ENCODE data around the gene SF3B1. TPM values are rescaled to one million over a fixed set of nuclear protein-coding genes. Genes with fewer than 3 reads are reported as not detected.
"Not testable (repeated sequence)": the region's sequence is repeated elsewhere in the genome, so short reads cannot be mapped to it uniquely, and the experiment has no call there.

The SF3B1 gene
- total and polyA plus RNA-seq, 2 donors (not counting 1 experiment from before 2014, with no cell fraction given): 524 to 722 TPM

- not testable (repeated sequence) for H3K27ac Mint-ChIP-seq; DNase-seq; H3K36me3 ChIP-seq (replicated peaks in 1 of 2; ENCODE audit: control extremely low read depth in 1 of 2, control insufficient read depth in 1 of 2, extremely low read depth in 1 of 2, insufficient read depth in 2 of 2, low read length in 1 of 2); H3K4me3 ChIP-seq (ENCODE audit: control extremely low read depth in 1 of 5, extremely low read depth in 1 of 5, insufficient read depth in 1 of 5, low read depth in 2 of 5, low read length in 4 of 5); H3K9ac ChIP-seq (ENCODE audit: low read length); H3K4me1 ChIP-seq (ENCODE audit: control insufficient read depth in 2 of 2, insufficient read depth in 2 of 2, low read length in 2 of 2); ATAC-seq (ENCODE audit: low read depth); H4K20me1 ChIP-seq (ENCODE audit: control insufficient read depth, insufficient read depth, low read length, poor library complexity, severe bottlenecking); H3K27ac ChIP-seq (ENCODE audit: low read length in 2 of 2); H2AFZ ChIP-seq (ENCODE audit: insufficient read depth, low read depth, low read length, poor library complexity, severe bottlenecking); H3K79me2 ChIP-seq (ENCODE audit: control insufficient read depth, insufficient read depth, low read length); H3K27me3 ChIP-seq (replicated peaks in 1 of 4; ENCODE audit: control extremely low read depth in 1 of 4, control insufficient read depth in 3 of 4, insufficient read depth in 4 of 4, low read length in 3 of 4); H3K4me2 ChIP-seq (replicated peaks; ENCODE audit: low read depth, low read length, poor library complexity, severe bottlenecking); H3K27me3 Mint-ChIP-seq; H3K9me3 ChIP-seq (ENCODE audit: control extremely low read depth in 1 of 3, control insufficient read depth in 2 of 3, insufficient read depth in 1 of 3, low read length in 2 of 3); H3K9me3 Mint-ChIP-seq (ENCODE audit: insufficient read depth); H3K4me3 Mint-ChIP-seq
- CTCF ChIA-PET: interaction anchor here (0.7 to 7.6 kb wide), 11 partner anchors 11 to 637 kb away, joined by 3 to 58 read pairs (median 5); partner anchors contain the start of gene GTF3C3
- WGBS (ENCODE audit: insufficient coverage): no CpG with 5 or more reads among the region's 3 CpGs
- H3K4me1 Mint-ChIP-seq: peaks cover 17% of the 10 kb centered on the region
- POLR2A ChIA-PET: interaction anchor here (0.6 to 0.7 kb wide), 2 partner anchors 264 to 535 kb away, joined by 3 to 4 read pairs; no protein-coding TSS in a partner anchor
- intact Hi-C loops (cut with micrococcal nuclease): loop anchor here (5.0 to 10.0 kb wide), 3 partner anchors 57 to 295 kb away; no protein-coding TSS in a partner anchor
Observed at GRCh38 chr2:197379308-197379917, 55.4 kb downstream of the SF3B1 start.

GRCh38 chr2:197378494-197379307 is 56.1 kb downstream of the SF3B1 start:
- Histone ChIP-seq H3K36me3 (replicated peaks in 1 of 2; ENCODE audit: control extremely low read depth in 1 of 2, control insufficient read depth in 1 of 2, extremely low read depth in 1 of 2, insufficient read depth in 2 of 2, low read length in 1 of 2) (no peaks in the 10 kb centered on the region), H3K4me1 (ENCODE audit: control insufficient read depth in 2 of 2, insufficient read depth in 2 of 2, low read length in 2 of 2) (peaks cover 0 to 6% of the 10 kb centered on the region in 2 donors), H3K4me3 (ENCODE audit: control extremely low read depth in 1 of 5, extremely low read depth in 1 of 5, insufficient read depth in 1 of 5, low read depth in 2 of 5, low read length in 4 of 5) (no peak overlapping the region), H3K79me2 (ENCODE audit: control insufficient read depth, insufficient read depth, low read length) (peaks cover 4% of the 10 kb centered on the region), H3K27ac (ENCODE audit: low read length in 2 of 2) (no peak overlapping the region), H4K20me1 (ENCODE audit: control insufficient read depth, insufficient read depth, low read length, poor library complexity, severe bottlenecking) (no peaks in the 10 kb centered on the region), H3K9me3 (ENCODE audit: control extremely low read depth in 1 of 3, control insufficient read depth in 2 of 3, insufficient read depth in 1 of 3, low read length in 2 of 3) (no peaks in the 10 kb centered on the region), H2AFZ (ENCODE audit: insufficient read depth, low read depth, low read length, poor library complexity, severe bottlenecking) (peak overlapping the region; percentile 2), H3K4me2 (replicated peaks; ENCODE audit: low read depth, low read length, poor library complexity, severe bottlenecking) (peak overlapping the region; percentile 0), H3K27me3 (replicated peaks in 1 of 4; ENCODE audit: control extremely low read depth in 1 of 4, control insufficient read depth in 3 of 4, insufficient read depth in 4 of 4, low read length in 3 of 4) (peaks cover 0 to 3% (median 0%) of the 10 kb centered on the region in 4 experiments), H3K9ac (ENCODE audit: low read length) (no peak overlapping the region)
- Mint-ChIP-seq H3K4me1 (peaks cover 17% of the 10 kb centered on the region), H3K4me3 (peak overlapping the region; percentile 21), H3K9me3 (ENCODE audit: insufficient read depth) (no peaks in the 10 kb centered on the region), H3K27ac (no peak overlapping the region), H3K27me3 (no peaks in the 10 kb centered on the region)
- 74% methylated on average over 15 of the region's 17 CpGs for WGBS (ENCODE audit: insufficient coverage)
- intact Hi-C loops (cut with micrococcal nuclease): loop anchor here (1.0 to 10.0 kb wide), 7 partner anchors 56 to 627 kb away; no protein-coding TSS in a partner anchor
- DNase-seq: peak; percentile 73
- ChIA-PET POLR2A (no interaction called here), CTCF (interaction anchor here (0.7 to 7.6 kb wide), 24 partner anchors 12 to 636 kb away, joined by 3 to 58 read pairs (median 3); partner anchors contain the start of gene GTF3C3)
- ATAC-seq (ENCODE audit: low read depth): peak; percentile 58
- TF ChIP-seq CTCF (IDR thresholded peaks at IDR 0.05) (peak; percentile 85), EZH2 (IDR thresholded peaks at IDR 0.05; ENCODE audit: borderline replicate concordance, insufficient read depth, low read depth, low read length, poor library complexity, severe bottlenecking) (no peak)
